ENCODE data around the gene EFCAB8. TPM values are rescaled to one million over a fixed set of nuclear protein-coding genes. Genes with fewer than 3 reads are reported as not detected.

The EFCAB8 gene
- total RNA-seq, 1 experiment from 2014 or later: not detected

GRCh38 chr20:32985596-32985995 lies 126.9 kb downstream of the EFCAB8 start:
- no peak for DNase-seq (ENCODE audit: unreplicated experiment)
- Mint-ChIP-seq H3K36me3 (ENCODE audit: insufficient read depth, unreplicated experiment) (no peaks in the 10 kb centered on the region), H3K4me3 (ENCODE audit: unreplicated experiment) (no peak overlapping the region), H3K27me3 (ENCODE audit: insufficient read depth, unreplicated experiment) (peaks cover 25% of the 10 kb centered on the region), H3K4me1 (ENCODE audit: insufficient read depth, unreplicated experiment) (no peaks in the 10 kb centered on the region), H3K27ac (ENCODE audit: low read depth, unreplicated experiment) (no peak overlapping the region), H3K9me3 (ENCODE audit: unreplicated experiment) (no peaks in the 10 kb centered on the region)
- CTCF ChIA-PET: interaction anchor here (0.6 to 0.7 kb wide), 2 partner anchors 12 to 197 kb away, joined by 3 to 6 read pairs; no protein-coding TSS in a partner anchor
- POLR2A ChIA-PET: interaction anchor here (1.3 kb wide), 1 partner anchor 12 kb away, joined by 3 read pairs; no protein-coding TSS in a partner anchor
- intact Hi-C loops (cut with micrococcal nuclease): no loop called here
- TF ChIP-seq CTCF (IDR thresholded peaks at IDR 0.05; ENCODE audit: unreplicated experiment): no peak
- no TSS peak for BruUV-seq (replicated peaks)

GRCh38 chr20:32986331-32986966 lies 127.7 kb downstream of the EFCAB8 start:
- Mint-ChIP-seq H3K27ac (ENCODE audit: low read depth, unreplicated experiment) (no peak overlapping the region), H3K9me3 (ENCODE audit: unreplicated experiment) (no peaks in the 10 kb centered on the region), H3K27me3 (ENCODE audit: insufficient read depth, unreplicated experiment) (peaks cover 25% of the 10 kb centered on the region), H3K36me3 (ENCODE audit: insufficient read depth, unreplicated experiment) (no peaks in the 10 kb centered on the region), H3K4me1 (ENCODE audit: insufficient read depth, unreplicated experiment) (no peaks in the 10 kb centered on the region), H3K4me3 (ENCODE audit: unreplicated experiment) (no peak overlapping the region)
- TF ChIP-seq CTCF (IDR thresholded peaks at IDR 0.05; ENCODE audit: unreplicated experiment): no peak
- DNase-seq (ENCODE audit: unreplicated experiment): no peak
- POLR2A ChIA-PET: interaction anchor here (1.3 kb wide), 1 partner anchor 13 kb away, joined by 3 read pairs; no protein-coding TSS in a partner anchor
- intact Hi-C loops (cut with micrococcal nuclease): no loop called here
- CTCF ChIA-PET: no interaction called here
- no TSS peak for BruUV-seq (replicated peaks)

GRCh38 chr20:32987044-32987825 lies 128.5 kb downstream of the EFCAB8 start:
- BruUV-seq (replicated peaks): no TSS peak

More at GRCh38 chr20:32987044-32987825, 128.5 kb downstream of the EFCAB8 start:
- ChIA-PET POLR2A (interaction anchor here (0.5 to 1.3 kb wide), 2 partner anchors 14 to 73 kb away, joined by 3 read pairs; no protein-coding TSS in a partner anchor), CTCF (interaction anchor here (0.5 kb wide), 1 partner anchor 41 kb away, joined by 4 read pairs; no protein-coding TSS in a partner anchor)
- peaks cover 21% of the 10 kb centered on the region for H3K27me3 Mint-ChIP-seq (ENCODE audit: insufficient read depth, unreplicated experiment)
- no peak for DNase-seq (ENCODE audit: unreplicated experiment)
- TF ChIP-seq CTCF (IDR thresholded peaks at IDR 0.05; ENCODE audit: unreplicated experiment): no peak
- no peak overlapping the region for H3K4me3 Mint-ChIP-seq (ENCODE audit: unreplicated experiment)
- no peak overlapping the region for H3K27ac Mint-ChIP-seq (ENCODE audit: low read depth, unreplicated experiment)
- intact Hi-C loops (cut with micrococcal nuclease): no loop called here
- H3K4me1 Mint-ChIP-seq (ENCODE audit: insufficient read depth, unreplicated experiment): no peaks in the 10 kb centered on the region
- H3K9me3 Mint-ChIP-seq (ENCODE audit: unreplicated experiment): no peaks in the 10 kb centered on the region
- H3K36me3 Mint-ChIP-seq (ENCODE audit: insufficient read depth, unreplicated experiment): no peaks in the 10 kb centered on the region
